Sciatic nerve (tissue), 2 donors: ENCODE measurements around the gene PRAC1. TPM values are rescaled to one million over a fixed set of nuclear protein-coding genes. Genes with fewer than 3 reads are reported as not detected.

Experiments
- ATAC-seq: fragments of 200-7000 bp; cut with Tn5 transposase; one replicate; pipeline ENCODE4 v1.9.1; 2020; ENCODE audit warnings: mild to moderate bottlenecking, moderate library complexity
- DNase-seq: peaks from one replicate; pipeline ENCODE4 v3.0.0-alpha.2; 2020; ENCODE audit warnings: low spot score
- intact Hi-C: fragments of 100-400 bp; cut with DNase I; formaldehyde crosslinking; loops from one replicate; pipeline ENCODE4 v1.14.2; 2022
- microRNA-seq: library from miRNA; unstranded; fragments of <30 nt; microRNA quantifications from one replicate; pipeline ENCODE4 v1.2.0, GENCODE V29; 2020
- total RNA-seq: library from RNA; stranded (reverse); fragmentation: NEBNext Ultra II Directional; extraction: Animal tissue kit (Norgen Biotek cat#: 25700); gene quantifications from one replicate; pipeline ENCODE4 v1.2.1, GENCODE V29; 2021
- donor health status: DM: no; HTN: no; CAD: no.
- donor health status: DM: no; HTN: no; CAD: no.

Gene PRAC1
- total RNA-seq, 1 donor from 2014 or later, result not detected

- DNase-seq, result no peak
- no peak for ATAC-seq
Measured at GRCh38 chr17:48672340-48672739, 50.0 kb downstream of the PRAC1 start.

More at GRCh38 chr17:48672340-48672739, 50.0 kb downstream of the PRAC1 start:
- intact Hi-C loops, result loop anchor here (10.0 kb wide), 1 partner anchor 122 kb away; no protein-coding TSS in a partner anchor

Small RNA genes lying within 50 kb of the gene (microRNA-seq; reads per million reads assigned to microRNA genes)
- gene MIR3185, result not detected

Other genes starting within 250 kb of the PRAC1 start
- not detected for gene HOXB1, start 191.5 kb downstream of the PRAC1 start, total RNA-seq
- 23.1 TPM for gene HOXB2, start 177.4 kb downstream of the PRAC1 start, total RNA-seq
- gene HOXB4, start 144.2 kb downstream of the PRAC1 start, total RNA-seq, result 8.8 TPM
- 25.6 TPM for gene HOXB3, start 132.3 kb downstream of the PRAC1 start, total RNA-seq
- 2.4 TPM for gene HOXB5, start 128.7 kb downstream of the PRAC1 start, total RNA-seq
- gene HOXB6, start 117.5 kb downstream of the PRAC1 start, total RNA-seq, result 6.3 TPM
- gene HOXB7, start 111.5 kb downstream of the PRAC1 start, total RNA-seq, result 8.1 TPM
- 0.98 TPM for gene HOXB8, start 107.2 kb downstream of the PRAC1 start, total RNA-seq
- 0.18 TPM for gene HOXB9, start 96.2 kb downstream of the PRAC1 start, total RNA-seq
- gene PRAC2, start 667 bp upstream of the PRAC1 start, total RNA-seq, result not detected
- gene HOXB13, start 6.2 kb upstream of the PRAC1 start, total RNA-seq, result not detected
- gene TTLL6, start 94.7 kb upstream of the PRAC1 start, total RNA-seq, result 0.27 TPM
- gene CALCOCO2, start 108.5 kb upstream of the PRAC1 start, total RNA-seq, result 206 TPM
- 40.7 TPM for gene ATP5MC1, start 170.3 kb upstream of the PRAC1 start, total RNA-seq
- gene UBE2Z, start 185.9 kb upstream of the PRAC1 start, total RNA-seq, result 66.2 TPM
- gene SNF8, start 222.3 kb upstream of the PRAC1 start, total RNA-seq, result 57.1 TPM
- gene GIP, start 246.1 kb upstream of the PRAC1 start, total RNA-seq, result not detected